GM12878 (cell line): ENCODE results near the gene MMP20. TPM values are rescaled to one million over a fixed set of nuclear protein-coding genes. Genes with fewer than 3 reads are reported as not detected.

Source experiments
- ETV6 ChIP-seq, 2 experiments: fragments of 450-650 bp in 1 of 2; IDR thresholded peaks in 1 of 2; conservative IDR thresholded peaks in 1 of 2; 2 replicates each; pipeline ENCODE4 v1.6.1; 2014; ENCODE audit warnings: antibody characterized with exemption in 1 of 2, borderline replicate concordance in 1 of 2, low read depth in 1 of 2, mild to moderate bottlenecking in 1 of 2, moderate library complexity in 1 of 2
- LARP7 ChIP-seq: fragments of 450-650 bp; IDR thresholded peaks from 2 replicates; pipeline ENCODE4 v1.6.1; 2017; ENCODE audit warnings: mild to moderate bottlenecking
- MEF2A ChIP-seq: IDR thresholded peaks from 2 replicates; pipeline ENCODE4 v1.6.1; 2011; ENCODE audit warnings: low read depth, mild to moderate bottlenecking, low read length, moderate library complexity; ENCODE audit not compliant: insufficient read depth
- SIX5 ChIP-seq: IDR thresholded peaks from 2 replicates; pipeline ENCODE4 v1.6.1; 2011; ENCODE audit warnings: mild to moderate bottlenecking, low read depth, low read length, moderate library complexity; ENCODE audit not compliant: severe bottlenecking
- SREBF2 ChIP-seq: IDR thresholded peaks from 2 replicates; pipeline ENCODE4 v1.6.1; 2012; ENCODE audit warnings: mild to moderate bottlenecking, low read length
- SRF ChIP-seq, 2 experiments: IDR thresholded peaks; 2 replicates each; pipeline ENCODE4 v1.6.1; 2011; ENCODE audit warnings: low read depth in 2 of 2, low read length in 2 of 2, mild to moderate bottlenecking in 1 of 2, moderate library complexity in 1 of 2
- YBX1 ChIP-seq: fragments of 450-650 bp; IDR thresholded peaks from 2 replicates; pipeline ENCODE4 v1.6.1; 2016; ENCODE audit warnings: antibody characterized with exemption
- polyA plus RNA-seq, 11 experiments: library from polyadenylated mRNA; depleted of rRNA in 4 of 11; unstranded in 6 of 11; stranded (reverse) in 5 of 11; fragments of >200 nt; fragmentation: Nextera tagmentation in 4 of 11; fragmentation: Illumina TruSeq in 1 of 11; extraction: Ambion mirVana in 4 of 11; extraction: Trizol in 1 of 11; gene quantifications; 1 replicate in 1 of 11; 2 replicates in 10 of 11; pipeline versions ENCODE4 v1.2.1 to v1.2.3, GENCODE V29; 2011 to 2016; ENCODE audit warnings: inconsistent platforms in 2 of 11, missing spikeins in 2 of 11, low read depth in 1 of 11
- total RNA-seq, 4 experiments: library from RNA; depleted of rRNA in 3 of 4; stranded (reverse); fragments of >200 nt in 3 of 4; fragmentation: Illumina TruSeq in 1 of 4; extraction: Trizol in 1 of 4; gene quantifications; 2 replicates each; pipeline versions ENCODE4 v1.2.1 to v1.2.3, GENCODE V29; 2013 to 2021
- TF ChIP-seq, protein P1 (sequence below): fragments of 450-650 bp; IDR thresholded peaks from 2 replicates; pipeline ENCODE4 v1.6.1; 2017; ENCODE audit warnings: mild to moderate bottlenecking, low read depth, inconsistent platforms; ENCODE audit not compliant: poor library complexity, severe bottlenecking
- TF ChIP-seq, protein P2 (sequence below): IDR thresholded peaks from 2 replicates; pipeline ENCODE4 v1.6.1; 2012; ENCODE audit warnings: mild to moderate bottlenecking, low read depth, low read length
- TF ChIP-seq, protein P3 (sequence below): fragments of 450-650 bp; IDR thresholded peaks from 2 replicates; pipeline ENCODE4 v1.6.1; 2018; ENCODE audit warnings: borderline replicate concordance, mild to moderate bottlenecking; ENCODE audit not compliant: partially characterized antibody
- TF ChIP-seq, protein P4 (sequence below): fragments of 450-650 bp; IDR thresholded peaks from 2 replicates; pipeline ENCODE4 v1.6.1; 2017; ENCODE audit warnings: antibody characterized with exemption, mild to moderate bottlenecking, moderate library complexity
- TF ChIP-seq, protein P5 (sequence below): fragments of 450-650 bp; IDR thresholded peaks from 2 replicates; pipeline ENCODE4 v1.6.1; 2017; ENCODE audit warnings: borderline replicate concordance
- TF ChIP-seq, protein P6 (sequence below): fragments of 450-650 bp; IDR thresholded peaks from 2 replicates; pipeline ENCODE4 v1.6.1; 2016; ENCODE audit warnings: mild to moderate bottlenecking

Gene MMP20
- total and polyA plus RNA-seq, 10 of the 15 experiments (the other 5 are each of a cell fraction or from before 2014, with no cell fraction given): 0.10 to 0.57 (median 0.19) TPM; not detected in 2

DNA sequence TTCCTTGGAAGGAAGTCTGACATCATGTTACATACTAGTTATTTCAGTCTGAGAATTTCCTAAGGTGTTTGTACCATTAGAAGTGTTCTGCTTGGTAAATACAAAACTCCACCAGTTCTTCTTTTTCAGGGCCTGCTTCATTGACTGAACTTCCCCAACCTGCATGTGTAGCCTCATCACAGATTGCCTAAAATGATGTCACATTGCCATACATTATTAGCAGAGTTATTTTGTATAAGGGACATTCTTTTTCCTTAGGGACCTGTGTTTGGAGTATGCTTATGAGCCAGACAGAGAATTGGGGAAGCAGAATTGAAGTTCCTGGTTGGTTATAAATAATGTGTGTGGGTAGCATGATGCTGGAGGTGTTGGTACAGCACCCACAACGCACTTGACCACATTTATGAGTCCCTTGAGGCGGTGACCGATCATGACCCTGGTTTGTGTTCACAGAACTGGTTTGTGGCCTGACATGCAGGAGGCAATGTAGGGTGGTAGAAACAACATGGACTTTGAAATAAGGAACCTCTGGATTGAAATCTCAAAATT, 78.1 kb downstream of the MMP20 start (continued):
- TF ChIP-seq, protein P1, sequence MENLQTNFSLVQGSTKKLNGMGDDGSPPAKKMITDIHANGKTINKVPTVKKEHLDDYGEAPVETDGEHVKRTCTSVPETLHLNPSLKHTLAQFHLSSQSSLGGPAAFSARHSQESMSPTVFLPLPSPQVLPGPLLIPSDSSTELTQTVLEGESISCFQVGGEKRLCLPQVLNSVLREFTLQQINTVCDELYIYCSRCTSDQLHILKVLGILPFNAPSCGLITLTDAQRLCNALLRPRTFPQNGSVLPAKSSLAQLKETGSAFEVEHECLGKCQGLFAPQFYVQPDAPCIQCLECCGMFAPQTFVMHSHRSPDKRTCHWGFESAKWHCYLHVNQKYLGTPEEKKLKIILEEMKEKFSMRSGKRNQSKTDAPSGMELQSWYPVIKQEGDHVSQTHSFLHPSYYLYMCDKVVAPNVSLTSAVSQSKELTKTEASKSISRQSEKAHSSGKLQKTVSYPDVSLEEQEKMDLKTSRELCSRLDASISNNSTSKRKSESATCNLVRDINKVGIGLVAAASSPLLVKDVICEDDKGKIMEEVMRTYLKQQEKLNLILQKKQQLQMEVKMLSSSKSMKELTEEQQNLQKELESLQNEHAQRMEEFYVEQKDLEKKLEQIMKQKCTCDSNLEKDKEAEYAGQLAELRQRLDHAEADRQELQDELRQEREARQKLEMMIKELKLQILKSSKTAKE: peak; percentile 95
- TF ChIP-seq, protein P2, sequence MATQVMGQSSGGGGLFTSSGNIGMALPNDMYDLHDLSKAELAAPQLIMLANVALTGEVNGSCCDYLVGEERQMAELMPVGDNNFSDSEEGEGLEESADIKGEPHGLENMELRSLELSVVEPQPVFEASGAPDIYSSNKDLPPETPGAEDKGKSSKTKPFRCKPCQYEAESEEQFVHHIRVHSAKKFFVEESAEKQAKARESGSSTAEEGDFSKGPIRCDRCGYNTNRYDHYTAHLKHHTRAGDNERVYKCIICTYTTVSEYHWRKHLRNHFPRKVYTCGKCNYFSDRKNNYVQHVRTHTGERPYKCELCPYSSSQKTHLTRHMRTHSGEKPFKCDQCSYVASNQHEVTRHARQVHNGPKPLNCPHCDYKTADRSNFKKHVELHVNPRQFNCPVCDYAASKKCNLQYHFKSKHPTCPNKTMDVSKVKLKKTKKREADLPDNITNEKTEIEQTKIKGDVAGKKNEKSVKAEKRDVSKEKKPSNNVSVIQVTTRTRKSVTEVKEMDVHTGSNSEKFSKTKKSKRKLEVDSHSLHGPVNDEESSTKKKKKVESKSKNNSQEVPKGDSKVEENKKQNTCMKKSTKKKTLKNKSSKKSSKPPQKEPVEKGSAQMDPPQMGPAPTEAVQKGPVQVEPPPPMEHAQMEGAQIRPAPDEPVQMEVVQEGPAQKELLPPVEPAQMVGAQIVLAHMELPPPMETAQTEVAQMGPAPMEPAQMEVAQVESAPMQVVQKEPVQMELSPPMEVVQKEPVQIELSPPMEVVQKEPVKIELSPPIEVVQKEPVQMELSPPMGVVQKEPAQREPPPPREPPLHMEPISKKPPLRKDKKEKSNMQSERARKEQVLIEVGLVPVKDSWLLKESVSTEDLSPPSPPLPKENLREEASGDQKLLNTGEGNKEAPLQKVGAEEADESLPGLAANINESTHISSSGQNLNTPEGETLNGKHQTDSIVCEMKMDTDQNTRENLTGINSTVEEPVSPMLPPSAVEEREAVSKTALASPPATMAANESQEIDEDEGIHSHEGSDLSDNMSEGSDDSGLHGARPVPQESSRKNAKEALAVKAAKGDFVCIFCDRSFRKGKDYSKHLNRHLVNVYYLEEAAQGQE: no peak
- TF ChIP-seq MEF2A (peak; percentile 84), SREBF2 (no peak), SIX5 (no peak), LARP7 (no peak), SRF (IDR thresholded peaks at IDR 0.05; ENCODE audit: low read depth in 2 of 2, low read length in 2 of 2) (peak in 1 of 2 experiments; percentile 61; a peak in 2 of 4 replicates), YBX1 (no peak), ETV6 (conservative IDR thresholded peaks at IDR 0.05 in 1 of 2, IDR thresholded peaks at IDR 0.05 in 1 of 2; ENCODE audit: borderline replicate concordance in 1 of 2, low read depth in 1 of 2) (peak in 1 of 2 experiments; percentile 88; a peak in 1 of 4 replicates)
- TF ChIP-seq, protein P3, sequence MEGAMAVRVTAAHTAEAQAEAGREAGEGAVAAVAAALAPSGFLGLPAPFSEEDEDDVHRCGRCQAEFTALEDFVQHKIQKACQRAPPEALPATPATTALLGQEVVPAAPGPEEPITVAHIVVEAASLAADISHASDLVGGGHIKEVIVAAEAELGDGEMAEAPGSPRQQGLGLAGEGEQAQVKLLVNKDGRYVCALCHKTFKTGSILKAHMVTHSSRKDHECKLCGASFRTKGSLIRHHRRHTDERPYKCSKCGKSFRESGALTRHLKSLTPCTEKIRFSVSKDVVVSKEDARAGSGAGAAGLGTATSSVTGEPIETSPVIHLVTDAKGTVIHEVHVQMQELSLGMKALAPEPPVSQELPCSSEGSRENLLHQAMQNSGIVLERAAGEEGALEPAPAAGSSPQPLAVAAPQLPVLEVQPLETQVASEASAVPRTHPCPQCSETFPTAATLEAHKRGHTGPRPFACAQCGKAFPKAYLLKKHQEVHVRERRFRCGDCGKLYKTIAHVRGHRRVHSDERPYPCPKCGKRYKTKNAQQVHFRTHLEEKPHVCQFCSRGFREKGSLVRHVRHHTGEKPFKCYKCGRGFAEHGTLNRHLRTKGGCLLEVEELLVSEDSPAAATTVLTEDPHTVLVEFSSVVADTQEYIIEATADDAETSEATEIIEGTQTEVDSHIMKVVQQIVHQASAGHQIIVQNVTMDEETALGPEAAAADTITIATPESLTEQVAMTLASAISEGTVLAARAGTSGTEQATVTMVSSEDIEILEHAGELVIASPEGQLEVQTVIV: peak; percentile 30
- TF ChIP-seq, protein P4, sequence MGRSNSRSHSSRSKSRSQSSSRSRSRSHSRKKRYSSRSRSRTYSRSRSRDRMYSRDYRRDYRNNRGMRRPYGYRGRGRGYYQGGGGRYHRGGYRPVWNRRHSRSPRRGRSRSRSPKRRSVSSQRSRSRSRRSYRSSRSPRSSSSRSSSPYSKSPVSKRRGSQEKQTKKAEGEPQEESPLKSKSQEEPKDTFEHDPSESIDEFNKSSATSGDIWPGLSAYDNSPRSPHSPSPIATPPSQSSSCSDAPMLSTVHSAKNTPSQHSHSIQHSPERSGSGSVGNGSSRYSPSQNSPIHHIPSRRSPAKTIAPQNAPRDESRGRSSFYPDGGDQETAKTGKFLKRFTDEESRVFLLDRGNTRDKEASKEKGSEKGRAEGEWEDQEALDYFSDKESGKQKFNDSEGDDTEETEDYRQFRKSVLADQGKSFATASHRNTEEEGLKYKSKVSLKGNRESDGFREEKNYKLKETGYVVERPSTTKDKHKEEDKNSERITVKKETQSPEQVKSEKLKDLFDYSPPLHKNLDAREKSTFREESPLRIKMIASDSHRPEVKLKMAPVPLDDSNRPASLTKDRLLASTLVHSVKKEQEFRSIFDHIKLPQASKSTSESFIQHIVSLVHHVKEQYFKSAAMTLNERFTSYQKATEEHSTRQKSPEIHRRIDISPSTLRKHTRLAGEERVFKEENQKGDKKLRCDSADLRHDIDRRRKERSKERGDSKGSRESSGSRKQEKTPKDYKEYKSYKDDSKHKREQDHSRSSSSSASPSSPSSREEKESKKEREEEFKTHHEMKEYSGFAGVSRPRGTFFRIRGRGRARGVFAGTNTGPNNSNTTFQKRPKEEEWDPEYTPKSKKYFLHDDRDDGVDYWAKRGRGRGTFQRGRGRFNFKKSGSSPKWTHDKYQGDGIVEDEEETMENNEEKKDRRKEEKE: no peak
- TF ChIP-seq, protein P5, sequence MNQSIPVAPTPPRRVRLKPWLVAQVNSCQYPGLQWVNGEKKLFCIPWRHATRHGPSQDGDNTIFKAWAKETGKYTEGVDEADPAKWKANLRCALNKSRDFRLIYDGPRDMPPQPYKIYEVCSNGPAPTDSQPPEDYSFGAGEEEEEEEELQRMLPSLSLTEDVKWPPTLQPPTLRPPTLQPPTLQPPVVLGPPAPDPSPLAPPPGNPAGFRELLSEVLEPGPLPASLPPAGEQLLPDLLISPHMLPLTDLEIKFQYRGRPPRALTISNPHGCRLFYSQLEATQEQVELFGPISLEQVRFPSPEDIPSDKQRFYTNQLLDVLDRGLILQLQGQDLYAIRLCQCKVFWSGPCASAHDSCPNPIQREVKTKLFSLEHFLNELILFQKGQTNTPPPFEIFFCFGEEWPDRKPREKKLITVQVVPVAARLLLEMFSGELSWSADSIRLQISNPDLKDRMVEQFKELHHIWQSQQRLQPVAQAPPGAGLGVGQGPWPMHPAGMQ: peak; percentile 57; the same call in 1 of the 2 replicates
- TF ChIP-seq, protein P6, sequence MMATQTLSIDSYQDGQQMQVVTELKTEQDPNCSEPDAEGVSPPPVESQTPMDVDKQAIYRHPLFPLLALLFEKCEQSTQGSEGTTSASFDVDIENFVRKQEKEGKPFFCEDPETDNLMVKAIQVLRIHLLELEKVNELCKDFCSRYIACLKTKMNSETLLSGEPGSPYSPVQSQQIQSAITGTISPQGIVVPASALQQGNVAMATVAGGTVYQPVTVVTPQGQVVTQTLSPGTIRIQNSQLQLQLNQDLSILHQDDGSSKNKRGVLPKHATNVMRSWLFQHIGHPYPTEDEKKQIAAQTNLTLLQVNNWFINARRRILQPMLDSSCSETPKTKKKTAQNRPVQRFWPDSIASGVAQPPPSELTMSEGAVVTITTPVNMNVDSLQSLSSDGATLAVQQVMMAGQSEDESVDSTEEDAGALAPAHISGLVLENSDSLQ: no peak
